Measurements from ENCODE around the gene FTSJ3. TPM values are rescaled to one million over a fixed set of nuclear protein-coding genes. Genes with fewer than 3 reads are reported as not detected.

Gene FTSJ3
- total and polyA plus RNA-seq, 2 experiments from 2014 or later, result 27.6 to 47.3 TPM

GRCh38 chr17:63842540-63843386 is 15.3 kb upstream of the FTSJ3 start, which contains the start of gene SMARCD2:
SMARCD2 (minus strand) TSS chr17:63842685; CDS start chr17:63842674, 11 bp downstream.
- no peaks in the 10 kb centered on the region for H3K9me3 ChIP-seq (ENCODE audit: low read depth)
- peak within 1 kb of the TSS; percentile 89 for H3K9ac ChIP-seq
- peaks cover 45% of the 10 kb centered on the region for H3K79me2 ChIP-seq (ENCODE audit: insufficient read depth)
- H4K20me1 ChIP-seq (ENCODE audit: insufficient read depth), result no peaks in the 10 kb centered on the region
- no peaks in the 10 kb centered on the region for H3K36me3 ChIP-seq (ENCODE audit: low read depth)
- in situ Hi-C loops (cut with MboI), result no loop called here
- H3K4me3 ChIP-seq, result peak within 1 kb of the TSS; percentile 80
- no peaks in the 10 kb centered on the region for H3K27me3 ChIP-seq (replicated peaks; ENCODE audit: insufficient read depth)
- 1% methylated on average over 69 to 91 of the region's 92 CpGs for WGBS, 2 experiments (ENCODE audit: low coverage in 1 of 2, low lambda C conversion rate in 2 of 2, missing lambda C conversion rate in 2 of 2)
- H3F3A ChIP-seq (ENCODE audit: insufficient read depth), result peaks cover 30% of the 10 kb centered on the region
- peak; percentile 99 for DNase-seq
- H3K4me2 ChIP-seq (ENCODE audit: unreplicated experiment), result peak within 1 kb of the TSS; percentile 81
- H2AFZ ChIP-seq, result peak within 1 kb of the TSS; percentile 86
- H3K4me1 ChIP-seq (ENCODE audit: insufficient read depth), result peaks cover 38% of the 10 kb centered on the region
- H3K9me2 ChIP-seq (ENCODE audit: insufficient read depth), result no peaks in the 10 kb centered on the region
- H3K27ac ChIP-seq, result peak within 1 kb of the TSS; percentile 81
- TF ChIP-seq EZH2 (IDR thresholded peaks at IDR 0.05; ENCODE audit: insufficient read depth, poor library complexity, severe bottlenecking) (no peak), EZH2phosphoT487 (IDR thresholded peaks at IDR 0.05; ENCODE audit: insufficient read depth, low read depth) (no peak)

- peaks cover 30% of the 10 kb centered on the region for H3F3A ChIP-seq (ENCODE audit: insufficient read depth)
- H3K27me3 ChIP-seq (replicated peaks; ENCODE audit: insufficient read depth), result no peaks in the 10 kb centered on the region
These were observed 14.7 kb upstream of the FTSJ3 start for GRCh38 chr17:63842173-63842539.

GRCh38 chr17:63841350-63842172 is 14.1 kb upstream of the FTSJ3 start:
- no peak for TF ChIP-seq EZH2 (IDR thresholded peaks at IDR 0.05; ENCODE audit: insufficient read depth, poor library complexity, severe bottlenecking)
- TF ChIP-seq EZH2phosphoT487 (IDR thresholded peaks at IDR 0.05; ENCODE audit: insufficient read depth, low read depth), result no peak

More at GRCh38 chr17:63842173-63842539, 14.7 kb upstream of the FTSJ3 start:
- peaks cover 38% of the 10 kb centered on the region for H3K4me1 ChIP-seq (ENCODE audit: insufficient read depth)
- H3K36me3 ChIP-seq (ENCODE audit: low read depth), result no peaks in the 10 kb centered on the region
- H3K4me2 ChIP-seq (ENCODE audit: unreplicated experiment), result peak overlapping the region; percentile 79
- no peaks in the 10 kb centered on the region for H4K20me1 ChIP-seq (ENCODE audit: insufficient read depth)
- TF ChIP-seq EZH2 (IDR thresholded peaks at IDR 0.05; ENCODE audit: insufficient read depth, poor library complexity, severe bottlenecking), result no peak
- TF ChIP-seq EZH2phosphoT487 (IDR thresholded peaks at IDR 0.05; ENCODE audit: insufficient read depth, low read depth), result no peak
- no peaks in the 10 kb centered on the region for H3K9me2 ChIP-seq (ENCODE audit: insufficient read depth)
- H3K79me2 ChIP-seq (ENCODE audit: insufficient read depth), result peaks cover 51% of the 10 kb centered on the region
- WGBS, 2 experiments (ENCODE audit: low coverage in 1 of 2, low lambda C conversion rate in 2 of 2, missing lambda C conversion rate in 2 of 2), result 0 to 1% methylated on average over 17 to 36 of the region's 36 CpGs
- peak overlapping the region; percentile 80 for H3K4me3 ChIP-seq
- peak overlapping the region; percentile 73 for H2AFZ ChIP-seq
- peak overlapping the region; percentile 89 for H3K9ac ChIP-seq
- no peak for DNase-seq
- peak overlapping the region; percentile 69 for H3K27ac ChIP-seq
- in situ Hi-C loops (cut with MboI), result no loop called here
- H3K9me3 ChIP-seq (ENCODE audit: low read depth), result no peaks in the 10 kb centered on the region

More at GRCh38 chr17:63841350-63842172, 14.1 kb upstream of the FTSJ3 start:
- no peaks in the 10 kb centered on the region for H3K9me2 ChIP-seq (ENCODE audit: insufficient read depth)
- peak; percentile 72 for DNase-seq
- peak overlapping the region; percentile 73 for H2AFZ ChIP-seq
- peak overlapping the region; percentile 80 for H3K4me3 ChIP-seq
- H3K27me3 ChIP-seq (replicated peaks; ENCODE audit: insufficient read depth), result no peaks in the 10 kb centered on the region
- H3F3A ChIP-seq (ENCODE audit: insufficient read depth), result peaks cover 30% of the 10 kb centered on the region
- peak overlapping the region; percentile 79 for H3K4me2 ChIP-seq (ENCODE audit: unreplicated experiment)
- peaks cover 57% of the 10 kb centered on the region for H3K79me2 ChIP-seq (ENCODE audit: insufficient read depth)
- H3K9me3 ChIP-seq (ENCODE audit: low read depth), result no peaks in the 10 kb centered on the region
- in situ Hi-C loops (cut with MboI), result no loop called here
- H4K20me1 ChIP-seq (ENCODE audit: insufficient read depth), result no peaks in the 10 kb centered on the region
- H3K36me3 ChIP-seq (ENCODE audit: low read depth), result no peaks in the 10 kb centered on the region
- H3K27ac ChIP-seq, result peak overlapping the region; percentile 69
- WGBS, 2 experiments (ENCODE audit: low coverage in 1 of 2, low lambda C conversion rate in 2 of 2, missing lambda C conversion rate in 2 of 2), result 2% methylated on average over 25 of the region's 26 CpGs
- H3K4me1 ChIP-seq (ENCODE audit: insufficient read depth), result peaks cover 38% of the 10 kb centered on the region
- H3K9ac ChIP-seq, result peak overlapping the region; percentile 89
